Activated CD8-positive, alpha-beta T cell treated with anti-CD3 and anti-CD28 coated beads for 36 hours (primary cell): ENCODE results near the gene TNS1. TPM values are rescaled to one million over a fixed set of nuclear protein-coding genes. Genes with fewer than 3 reads are reported as not detected.

Source experiments
- ATAC-seq: fragments of 200-7000 bp; cut with Tn5 transposase; one replicate; pipeline ENCODE4 v1.10.0; 2021; ENCODE audit warnings: mild to moderate bottlenecking, moderate library complexity
- CTCF ChIA-PET: fragments of 350-600 bp; sonication (Branson Sonifier 250); formaldehyde crosslinking; loops from one replicate; lab custom pipeline; 2021; ENCODE audit warnings: antibody characterized with exemption; lab: Charles Lee
- POLR2A ChIA-PET: fragments of 350-600 bp; sonication (Branson Sonifier 250); formaldehyde crosslinking; loops from one replicate; lab custom pipeline; 2021; ENCODE audit warnings: antibody characterized with exemption; lab: Charles Lee
- DNase-seq: peaks from one replicate; pipeline ENCODE4 v3.0.0-alpha.2; 2020
- H3K27ac Mint-ChIP-seq: one replicate; pipeline ENCODE4 v1.8.0; 2021; ENCODE audit warnings: mild to moderate bottlenecking, mixed read lengths
- H3K27me3 Mint-ChIP-seq: one replicate; pipeline ENCODE4 v1.8.0; 2021; ENCODE audit warnings: mixed read lengths
- H3K36me3 Mint-ChIP-seq: one replicate; pipeline ENCODE4 v1.8.0; 2021; ENCODE audit warnings: low read depth, mixed read lengths
- H3K4me1 Mint-ChIP-seq: one replicate; pipeline ENCODE4 v1.8.0; 2021; ENCODE audit warnings: low read depth, mixed read lengths
- H3K4me3 Mint-ChIP-seq: one replicate; pipeline ENCODE4 v1.8.0; 2021; ENCODE audit warnings: mild to moderate bottlenecking, moderate library complexity, mixed read lengths
- H3K9me3 Mint-ChIP-seq: one replicate; pipeline ENCODE4 v1.8.0; 2021; ENCODE audit warnings: mixed read lengths
- CTCF ChIP-seq: fragments of 200-600 bp; IDR thresholded peaks from one replicate; pipeline ENCODE4 v1.8.0; 2022; ENCODE audit warnings: antibody characterized with exemption, mild to moderate bottlenecking
- intact Hi-C: fragments of 100-400 bp; cut with micrococcal nuclease; formaldehyde crosslinking; loops from one replicate; pipeline ENCODE4 v1.10.0; 2022
- total RNA-seq, 2 experiments: library from RNA; stranded (reverse); gene quantifications; one replicate each; pipeline ENCODE4 v1.2.3, GENCODE V29; 2021

The TNS1 gene
- total RNA-seq, 2 experiments from 2014 or later, result 1.8 to 2.0 TPM

DNA sequence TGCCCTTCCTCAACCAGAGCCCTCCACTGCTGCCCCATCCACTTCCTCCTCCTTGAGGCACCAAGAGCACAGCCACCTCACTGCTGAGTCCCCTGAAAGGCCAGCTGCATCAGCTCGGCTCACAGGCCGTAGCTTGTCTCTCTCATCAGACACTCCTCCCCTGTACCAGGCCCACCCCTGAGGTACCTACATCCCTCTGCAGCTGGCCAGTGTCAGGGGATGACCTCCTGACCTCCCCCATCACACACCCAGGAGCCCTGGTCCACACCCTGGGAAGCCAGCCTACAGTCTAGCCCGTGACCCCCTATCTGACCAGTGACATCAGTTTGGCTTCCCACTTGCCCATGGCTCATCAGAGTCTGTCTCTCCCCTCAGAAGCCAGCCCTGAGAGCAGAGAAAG, 205.6 kb downstream of the TNS1 start:
- DNase-seq (no peak), ATAC-seq (no peak)
- POLR2A ChIA-PET, result no interaction called here
- no peak for TF ChIP-seq CTCF
- H3K27me3 Mint-ChIP-seq, result no peaks in the 10 kb centered on the region
- CTCF ChIA-PET, result interaction anchor here (1.4 to 5.0 kb wide), 3 partner anchors 8 to 90 kb away, joined by 7 to 26 read pairs (median 23); no protein-coding TSS in a partner anchor
- intact Hi-C loops, result no loop called here
- no peak overlapping the region for H3K4me3 Mint-ChIP-seq
- no peaks in the 10 kb centered on the region for H3K9me3 Mint-ChIP-seq
- H3K27ac Mint-ChIP-seq, result no peak overlapping the region
- H3K36me3 Mint-ChIP-seq, result no peaks in the 10 kb centered on the region
- H3K4me1 Mint-ChIP-seq, result no peaks in the 10 kb centered on the region

DNA sequence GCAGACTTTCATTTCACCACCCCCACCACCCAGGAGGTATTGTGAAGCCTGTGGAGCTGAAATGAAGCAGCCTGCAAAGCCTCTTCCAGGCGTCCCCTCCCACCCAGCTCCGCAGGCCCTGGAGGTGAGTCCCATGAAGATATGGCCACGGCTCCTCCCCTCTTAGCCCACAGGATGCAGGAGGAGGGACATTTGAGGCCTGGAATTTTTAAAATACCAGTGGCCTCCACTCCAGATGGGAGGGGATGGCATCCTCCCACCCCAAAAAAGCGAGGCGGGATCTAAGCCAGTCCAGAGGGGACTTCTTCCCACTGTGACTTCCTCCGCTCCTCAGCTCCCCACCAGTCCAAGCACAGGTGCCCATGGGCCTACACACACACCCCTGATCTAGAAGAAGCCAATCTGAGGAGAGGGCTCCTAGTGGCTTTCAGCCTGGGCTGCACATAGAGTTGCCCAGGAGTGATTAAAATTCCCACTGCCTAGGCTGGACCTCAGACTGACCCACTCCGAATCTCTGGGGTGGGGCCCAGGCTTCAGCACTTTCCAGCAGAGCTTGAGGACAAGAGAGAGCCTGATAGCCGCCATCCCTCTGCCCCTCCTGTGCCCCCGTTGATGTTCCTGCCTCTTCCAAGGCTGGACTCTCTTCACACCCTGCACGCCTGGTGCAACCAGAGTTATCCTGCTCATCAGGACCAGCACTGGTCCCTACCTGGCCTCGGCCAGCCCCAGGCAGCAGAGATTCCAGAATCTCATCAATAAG, 206.9 kb downstream of the TNS1 start:
- Mint-ChIP-seq H3K4me1 (no peaks in the 10 kb centered on the region), H3K36me3 (no peaks in the 10 kb centered on the region), H3K9me3 (no peaks in the 10 kb centered on the region), H3K4me3 (no peak overlapping the region), H3K27ac (no peak overlapping the region), H3K27me3 (no peaks in the 10 kb centered on the region)
- intact Hi-C loops, result no loop called here
- DNase-seq (no peak), ATAC-seq (no peak)
- TF ChIP-seq CTCF, result no peak
- POLR2A ChIA-PET, result no interaction called here
- CTCF ChIA-PET, result interaction anchor here (5.0 kb wide), 1 partner anchor 10 kb away, joined by 23 read pairs; no protein-coding TSS in a partner anchor

DNA sequence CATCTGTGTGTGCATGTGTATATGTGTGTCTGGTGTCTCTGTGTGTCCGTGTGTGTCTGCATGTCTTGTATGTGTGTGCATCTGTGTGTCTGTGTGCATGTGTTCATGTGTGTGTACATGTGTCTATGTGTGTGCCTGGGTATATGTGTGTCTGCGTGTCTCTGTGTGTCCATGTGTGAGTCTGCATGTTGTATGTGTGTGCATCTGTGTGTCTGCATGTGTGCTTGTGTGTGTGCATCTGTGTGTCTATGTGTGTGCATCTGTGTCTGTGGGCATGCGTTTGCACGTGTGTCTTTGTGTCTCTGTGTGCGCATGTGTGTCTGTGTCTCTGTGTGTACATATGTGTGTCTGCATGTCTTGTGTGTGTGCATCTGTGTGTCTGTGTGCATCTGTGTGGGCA, 207.7 kb downstream of the TNS1 start:
- DNase-seq (no peak), ATAC-seq (no peak)
- H3K9me3 Mint-ChIP-seq, result no peaks in the 10 kb centered on the region
- ChIA-PET CTCF (interaction anchor here (0.9 to 1.6 kb wide), 3 partner anchors 9 to 199 kb away, joined by 4 to 14 read pairs (median 7); no protein-coding TSS in a partner anchor), POLR2A (no interaction called here)
- no peak overlapping the region for H3K27ac Mint-ChIP-seq
- H3K27me3 Mint-ChIP-seq, result no peaks in the 10 kb centered on the region
- no peak for TF ChIP-seq CTCF
- intact Hi-C loops, result no loop called here
- no peaks in the 10 kb centered on the region for H3K36me3 Mint-ChIP-seq
- H3K4me1 Mint-ChIP-seq, result peaks cover 5% of the 10 kb centered on the region
- no peak overlapping the region for H3K4me3 Mint-ChIP-seq

- ATAC-seq (no peak), DNase-seq (no peak)
- intact Hi-C loops, result no loop called here
- POLR2A ChIA-PET, result no interaction called here
- Mint-ChIP-seq H3K4me1 (peaks cover 5% of the 10 kb centered on the region), H3K4me3 (no peak overlapping the region), H3K27ac (no peak overlapping the region), H3K9me3 (no peaks in the 10 kb centered on the region), H3K27me3 (no peaks in the 10 kb centered on the region), H3K36me3 (no peaks in the 10 kb centered on the region)
- CTCF ChIA-PET, result interaction anchor here (0.9 to 1.6 kb wide), 4 partner anchors 9 to 200 kb away, joined by 3 to 14 read pairs (median 6); no protein-coding TSS in a partner anchor
- no peak for TF ChIP-seq CTCF
Measured at GRCh38 chr2:217794133-217794986, 208.4 kb downstream of the TNS1 start.
